MM.1S (cell line): ENCODE measurements around the gene MFNG.

ENCODE experiments used
- DNase-seq: peaks from one replicate; pipeline ENCODE4 v3.0.0-alpha.2; 2015
- H2AFZ ChIP-seq: fragments of 300-600 bp; sonication (generic); 2 replicates; pipeline ENCODE4 v1.6.0; 2016; ENCODE audit warnings: antibody characterized with exemption, low read length
- H3F3A ChIP-seq: fragments of 300-600 bp; sonication (generic); 2 replicates; pipeline ENCODE4 v1.6.1; 2016; ENCODE audit warnings: mild to moderate bottlenecking, antibody characterized with exemption, low read length, moderate library complexity, mixed read lengths; ENCODE audit not compliant: insufficient read depth
- H3K27ac ChIP-seq: fragments of 300-600 bp; sonication (generic); 2 replicates; pipeline ENCODE4 v1.5.1; 2016; ENCODE audit warnings: mild to moderate bottlenecking, low read length
- H3K27me3 ChIP-seq: fragments of 300-600 bp; sonication (generic); replicated peaks from 2 replicates; pipeline ENCODE4 v1.6.0; 2016; ENCODE audit warnings: low read length; ENCODE audit not compliant: insufficient read depth
- H3K36me3 ChIP-seq: fragments of 300-600 bp; sonication (generic); replicated peaks from 2 replicates; pipeline ENCODE4 v1.6.1; 2016; ENCODE audit warnings: mild to moderate bottlenecking, low read length, mixed read lengths; ENCODE audit not compliant: insufficient read depth
- H3K4me1 ChIP-seq: fragments of 300-600 bp; sonication (generic); 2 replicates; pipeline ENCODE4 v1.6.1; 2016; ENCODE audit warnings: low read length, mixed read lengths
- H3K4me2 ChIP-seq: fragments of 300-600 bp; sonication (generic); 2 replicates; pipeline ENCODE4 v1.6.0; 2016; ENCODE audit warnings: low read depth, low read length
- H3K4me3 ChIP-seq: fragments of 300-600 bp; sonication (generic); 2 replicates; pipeline ENCODE4 v1.5.1; 2016; ENCODE audit warnings: low read length, mixed read lengths
- H3K79me2 ChIP-seq: fragments of 300-600 bp; sonication (generic); 2 replicates; pipeline ENCODE4 v1.6.1; 2016; ENCODE audit warnings: mixed run types, low read length, mixed read lengths
- H3K9ac ChIP-seq: fragments of 300-600 bp; sonication (generic); 2 replicates; pipeline ENCODE4 v1.6.1; 2016; ENCODE audit warnings: low read length, mixed read lengths
- H3K9me2 ChIP-seq: fragments of 300-600 bp; sonication (generic); replicated peaks from 2 replicates; pipeline ENCODE4 v1.6.1; 2016; ENCODE audit warnings: mild to moderate bottlenecking, low read length, mixed read lengths; ENCODE audit not compliant: insufficient read depth
- H3K9me3 ChIP-seq: fragments of 300-600 bp; sonication (generic); replicated peaks from 2 replicates; pipeline ENCODE4 v1.6.1; 2016; ENCODE audit warnings: mild to moderate bottlenecking, low read length, mixed read lengths; ENCODE audit not compliant: insufficient read depth
- H4K20me1 ChIP-seq: fragments of 300-600 bp; sonication (generic); 2 replicates; pipeline ENCODE4 v1.6.1; 2016; ENCODE audit warnings: mild to moderate bottlenecking, low read length, moderate library complexity, mixed read lengths; ENCODE audit not compliant: insufficient read depth
- EZH2 ChIP-seq: fragments of 300-600 bp; sonication (generic); optimal IDR thresholded peaks from 2 replicates; pipeline ENCODE3; 2017; ENCODE audit warnings: low read depth, mild to moderate bottlenecking, antibody characterized with exemption, low read length, mixed read lengths
- EZH2phosphoT487 ChIP-seq: fragments of 300-600 bp; sonication (generic); IDR thresholded peaks from 2 replicates; pipeline ENCODE4 v1.6.1; 2018; ENCODE audit warnings: antibody characterized with exemption, low read length
- TF ChIP-seq, protein P1 (sequence below): fragments of 300-600 bp; sonication (generic); IDR thresholded peaks from 2 replicates; pipeline ENCODE4 v1.5.1; 2016; ENCODE audit warnings: antibody characterized with exemption, low read length, mixed read lengths

Gene MFNG

DNA sequence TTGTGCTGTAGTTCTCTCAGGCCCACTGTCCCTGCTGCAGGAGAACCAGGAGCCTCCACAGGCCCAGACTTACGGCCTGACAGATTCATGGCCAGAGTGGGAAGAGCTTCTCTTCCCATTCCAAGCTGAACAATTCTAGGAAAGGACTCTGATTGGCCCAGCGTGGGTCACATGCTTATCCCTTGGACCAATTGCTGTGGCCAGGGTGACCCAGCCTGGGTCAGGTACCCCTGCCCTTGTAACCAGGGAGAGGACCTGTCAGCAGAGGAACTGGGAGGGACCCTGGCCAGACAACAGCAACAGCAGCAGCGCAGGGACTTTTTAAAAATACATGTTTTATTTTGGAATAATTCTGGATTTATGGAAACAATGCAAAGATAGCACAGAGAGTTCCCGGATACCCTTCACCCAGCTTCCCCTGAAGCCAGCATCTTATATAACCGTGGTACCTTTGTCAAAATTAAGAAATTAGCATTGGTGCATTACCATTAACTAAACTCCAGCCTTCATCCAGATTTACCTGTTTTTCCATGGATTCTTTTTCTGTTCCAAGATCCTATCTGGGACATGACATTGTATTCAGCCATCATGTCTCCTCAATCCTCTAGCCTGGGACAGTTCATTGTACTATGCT is 50.1 kb downstream of the MFNG start:
- Histone ChIP-seq H3K36me3 (no peaks in the 10 kb centered on the region), H3K27me3 (peaks cover 92% of the 10 kb centered on the region), H3K27ac (no peak overlapping the region), H4K20me1 (no peaks in the 10 kb centered on the region), H3K4me2 (no peak overlapping the region), H2AFZ (no peak overlapping the region), H3K9me3 (no peaks in the 10 kb centered on the region), H3K9me2 (no peaks in the 10 kb centered on the region), H3K4me3 (no peak overlapping the region), H3F3A (no peaks in the 10 kb centered on the region), H3K79me2 (no peaks in the 10 kb centered on the region), H3K9ac (no peak overlapping the region), H3K4me1 (0 out of 2 replicates have a peak, but pooled peaks cover 4% of the 10 kb centered on the region)
- TF ChIP-seq EZH2 = no peak
- no peak for TF ChIP-seq EZH2phosphoT487
- TF ChIP-seq, protein P1, sequence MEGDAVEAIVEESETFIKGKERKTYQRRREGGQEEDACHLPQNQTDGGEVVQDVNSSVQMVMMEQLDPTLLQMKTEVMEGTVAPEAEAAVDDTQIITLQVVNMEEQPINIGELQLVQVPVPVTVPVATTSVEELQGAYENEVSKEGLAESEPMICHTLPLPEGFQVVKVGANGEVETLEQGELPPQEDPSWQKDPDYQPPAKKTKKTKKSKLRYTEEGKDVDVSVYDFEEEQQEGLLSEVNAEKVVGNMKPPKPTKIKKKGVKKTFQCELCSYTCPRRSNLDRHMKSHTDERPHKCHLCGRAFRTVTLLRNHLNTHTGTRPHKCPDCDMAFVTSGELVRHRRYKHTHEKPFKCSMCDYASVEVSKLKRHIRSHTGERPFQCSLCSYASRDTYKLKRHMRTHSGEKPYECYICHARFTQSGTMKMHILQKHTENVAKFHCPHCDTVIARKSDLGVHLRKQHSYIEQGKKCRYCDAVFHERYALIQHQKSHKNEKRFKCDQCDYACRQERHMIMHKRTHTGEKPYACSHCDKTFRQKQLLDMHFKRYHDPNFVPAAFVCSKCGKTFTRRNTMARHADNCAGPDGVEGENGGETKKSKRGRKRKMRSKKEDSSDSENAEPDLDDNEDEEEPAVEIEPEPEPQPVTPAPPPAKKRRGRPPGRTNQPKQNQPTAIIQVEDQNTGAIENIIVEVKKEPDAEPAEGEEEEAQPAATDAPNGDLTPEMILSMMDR = no peak
- DNase-seq = no peak

DNA sequence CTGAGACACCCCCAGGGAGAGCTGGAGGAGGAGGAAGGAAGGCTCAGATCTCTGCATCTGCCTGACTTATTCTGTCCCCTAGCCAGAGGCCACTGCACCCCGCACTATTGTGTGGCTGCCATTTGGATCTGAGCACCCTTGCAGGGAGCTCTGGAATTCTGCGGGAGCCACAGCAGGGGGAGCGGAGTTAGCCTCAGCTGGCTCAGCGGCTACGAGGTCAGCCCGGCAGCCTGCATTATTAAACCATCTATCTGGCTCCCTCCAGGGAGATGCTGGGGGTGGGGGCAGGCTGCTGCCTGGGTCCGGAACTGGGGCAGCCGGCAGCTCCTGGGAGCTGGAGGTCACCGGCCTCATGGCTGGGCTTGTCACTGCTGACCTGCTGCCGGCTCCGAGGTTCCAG is 52.4 kb downstream of the MFNG start:
- no peak for DNase-seq
- no peaks in the 10 kb centered on the region for H3K79me2 ChIP-seq
- H3K4me3 ChIP-seq = no peak overlapping the region
- H2AFZ ChIP-seq = no peak overlapping the region
- H3K27ac ChIP-seq = no peak overlapping the region
- no peaks in the 10 kb centered on the region for H3K9me3 ChIP-seq
- H3F3A ChIP-seq = no peaks in the 10 kb centered on the region
- H3K27me3 ChIP-seq = peaks cover 96% of the 10 kb centered on the region
- no peaks in the 10 kb centered on the region for H3K9me2 ChIP-seq
- H3K4me1 ChIP-seq = no peaks in the 10 kb centered on the region
- H3K9ac ChIP-seq = no peak overlapping the region
- H3K36me3 ChIP-seq = no peaks in the 10 kb centered on the region
- TF ChIP-seq EZH2phosphoT487 (no peak), EZH2 (no peak)
- TF ChIP-seq, protein P1 = no peak
- no peaks in the 10 kb centered on the region for H4K20me1 ChIP-seq
- H3K4me2 ChIP-seq = no peak overlapping the region

DNA sequence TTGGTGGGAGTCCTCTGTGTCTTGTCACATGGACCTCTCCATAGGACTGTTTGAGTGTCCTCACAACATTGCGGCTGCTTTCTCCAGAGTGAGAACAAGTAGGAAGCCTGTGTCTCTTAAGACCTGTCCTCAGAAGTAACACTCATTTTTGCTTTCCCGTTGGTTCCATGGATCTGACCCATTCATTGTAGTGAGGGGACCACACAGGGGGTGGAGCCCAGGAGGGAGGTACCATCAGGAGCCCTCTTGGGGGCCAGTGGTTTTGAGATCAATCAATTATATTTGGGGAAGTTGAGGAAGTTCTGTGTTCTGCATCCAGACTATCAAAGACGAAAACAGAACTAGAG is 53.5 kb downstream of the MFNG start:
- DNase-seq = no peak
- Histone ChIP-seq H3K4me1 (no peaks in the 10 kb centered on the region), H3K27ac (no peak overlapping the region), H3K27me3 (peaks cover 96% of the 10 kb centered on the region), H4K20me1 (no peaks in the 10 kb centered on the region), H3K79me2 (no peaks in the 10 kb centered on the region), H3K4me2 (no peak overlapping the region), H2AFZ (no peak overlapping the region), H3K9me3 (no peaks in the 10 kb centered on the region), H3K36me3 (no peaks in the 10 kb centered on the region), H3K9ac (no peak overlapping the region), H3F3A (no peaks in the 10 kb centered on the region), H3K4me3 (no peak overlapping the region), H3K9me2 (no peaks in the 10 kb centered on the region)
- no peak for TF ChIP-seq EZH2
- TF ChIP-seq, protein P1 = no peak
- no peak for TF ChIP-seq EZH2phosphoT487
